H1 (cell line): ENCODE measurements around the gene KISS1R. TPM values are rescaled to one million over a fixed set of nuclear protein-coding genes. Genes with fewer than 3 reads are reported as not detected.

Experiments used
- CTCF ChIA-PET: fragments of 300-600 bp; sonication (Branson Sonifier 250); formaldehyde crosslinking; loops from one replicate; lab custom pipeline; 2021; ENCODE audit not compliant: partially characterized antibody; lab: Charles Lee
- POLR2A ChIA-PET: fragments of 300-600 bp; sonication (Branson Sonifier 250); formaldehyde crosslinking; loops from one replicate; lab custom pipeline; 2021; ENCODE audit warnings: inconsistent platforms; ENCODE audit not compliant: partially characterized antibody; lab: Charles Lee
- DNase-seq, 2 experiments: peaks; one replicate each; pipeline versions ENCODE4 v3.0.0 to v3.0.0-alpha.2; 2010 to 2022; ENCODE audit warnings: low spot score in 2 of 2, low read depth in 1 of 2, mixed read lengths in 1 of 2
- FAIRE-seq: peaks from 2 replicates; lab custom pipeline; 2011; peaks lifted over from hg19 to GRCh38; lab: Jason Lieb, UNC
- H2AFZ ChIP-seq: 2 replicates; pipeline ENCODE4 v1.8.1; 2012; ENCODE audit warnings: low read length, inconsistent platforms
- H2AK5ac ChIP-seq: 2 replicates; pipeline ENCODE4 v1.6.1; 2013; ENCODE audit warnings: low read depth, low read length
- H2BK120ac ChIP-seq: replicated peaks from 2 replicates; pipeline ENCODE3; 2013; ENCODE audit warnings: low read depth, low read length, inconsistent platforms
- H2BK12ac ChIP-seq: 2 replicates; pipeline ENCODE4 v1.6.1; 2013; ENCODE audit warnings: low read depth, low read length
- H2BK15ac ChIP-seq: 2 replicates; pipeline ENCODE4 v1.6.1; 2013; ENCODE audit warnings: low read length
- H2BK20ac ChIP-seq: 2 replicates; pipeline ENCODE4 v1.6.1; 2013; ENCODE audit warnings: low read length
- H2BK5ac ChIP-seq: 2 replicates; pipeline ENCODE4 v1.6.1; 2013; ENCODE audit warnings: low read depth, low read length
- H3K14ac ChIP-seq: 2 replicates; pipeline ENCODE4 v1.6.1; 2013; ENCODE audit warnings: inconsistent platforms; ENCODE audit not compliant: insufficient read length
- H3K18ac ChIP-seq: 2 replicates; pipeline ENCODE4 v1.6.1; 2013; ENCODE audit warnings: low read length; ENCODE audit errors: extremely low read depth
- H3K23ac ChIP-seq: 2 replicates; pipeline ENCODE4 v1.6.1; 2013; ENCODE audit warnings: inconsistent platforms; ENCODE audit not compliant: insufficient read length
- H3K23me2 ChIP-seq: 2 replicates; pipeline ENCODE4 v1.6.1; 2013; ENCODE audit warnings: low read depth, low read length
- H3K27ac ChIP-seq: 2 replicates; pipeline ENCODE4 v1.6.1; 2011; ENCODE audit warnings: low read depth, low read length, inconsistent platforms
- H3K27me3 ChIP-seq, 4 experiments: replicated peaks in 1 of 4; 1 replicate in 1 of 4; 2 replicates in 3 of 4; pipeline versions ENCODE4 v1.6.1 to v1.8.1; 2011 to 2013; ENCODE audit warnings: low read length in 3 of 4, mild to moderate bottlenecking in 3 of 4, inconsistent platforms in 2 of 4, mixed read lengths in 2 of 4, moderate library complexity in 1 of 4; ENCODE audit not compliant: control insufficient read depth in 3 of 4, insufficient read depth in 3 of 4; ENCODE audit errors: extremely low read depth in 1 of 4
- H3K36me3 ChIP-seq, 4 experiments: 2 replicates each; pipeline versions ENCODE4 v1.6.1 to v1.8.1; 2011 to 2013; ENCODE audit warnings: mild to moderate bottlenecking in 4 of 4, low read length in 3 of 4, moderate library complexity in 2 of 4, control low read depth in 1 of 4, inconsistent platforms in 1 of 4; ENCODE audit not compliant: insufficient read depth in 4 of 4, control insufficient read depth in 2 of 4
- H3K4ac ChIP-seq: replicated peaks from 2 replicates; pipeline ENCODE3; 2013; ENCODE audit warnings: low read length, low read depth, mixed read lengths, inconsistent platforms; ENCODE audit not compliant: insufficient read length
- H3K4me1 ChIP-seq, 4 experiments: replicated peaks in 1 of 4; 1 replicate in 1 of 4; 2 replicates in 3 of 4; pipeline versions ENCODE4 v1.6.1 to v1.8.1; 2011 to 2013; ENCODE audit warnings: low read length in 3 of 4, inconsistent platforms in 2 of 4, mixed read lengths in 1 of 4; ENCODE audit not compliant: insufficient read depth in 4 of 4, control insufficient read depth in 3 of 4
- H3K4me2 ChIP-seq, 2 experiments: 2 replicates each; pipeline versions ENCODE4 v1.6.1 to v1.8.1; 2011 to 2013; ENCODE audit warnings: low read depth in 2 of 2, low read length in 2 of 2, control low read depth in 1 of 2, inconsistent platforms in 1 of 2, mild to moderate bottlenecking in 1 of 2; ENCODE audit not compliant: insufficient read depth in 1 of 2
- H3K4me3 ChIP-seq, 4 experiments: fragments of 200-600, 300-600 bp in 1 of 4; sonication (generic), shearing (Covaris generic), sonication (Bioruptor Twin) in 1 of 4; 2 replicates each; pipeline versions ENCODE4 v1.5.1 to v1.8.1; 2011 to 2016; ENCODE audit warnings: low read length in 4 of 4, low read depth in 3 of 4, control low read depth in 2 of 4, inconsistent platforms in 2 of 4, mild to moderate bottlenecking in 2 of 4, mixed read lengths in 1 of 4, moderate library complexity in 1 of 4; ENCODE audit not compliant: insufficient read depth in 2 of 4; ENCODE audit errors: extremely low read depth in 1 of 4
- H3K56ac ChIP-seq: replicated peaks from 2 replicates; pipeline ENCODE3; 2013; ENCODE audit warnings: low read depth, mild to moderate bottlenecking, mixed read lengths, low read length, inconsistent platforms; ENCODE audit not compliant: insufficient read length
- H3K79me1 ChIP-seq: 2 replicates; pipeline ENCODE4 v1.6.1; 2013; ENCODE audit warnings: low read depth, low read length, control low read depth
- H3K79me2 ChIP-seq, 2 experiments: 2 replicates each; pipeline versions ENCODE4 v1.6.1 to v1.8.1; 2012 to 2013; ENCODE audit warnings: low read length in 2 of 2, mild to moderate bottlenecking in 2 of 2, inconsistent platforms in 1 of 2; ENCODE audit not compliant: insufficient read depth in 2 of 2, control insufficient read depth in 1 of 2
- H3K9ac ChIP-seq, 4 experiments: replicated peaks in 1 of 4; 1 replicate in 1 of 4; 2 replicates in 3 of 4; pipeline versions ENCODE4 v1.6.1 to v1.8.1; 2011 to 2013; ENCODE audit warnings: low read depth in 3 of 4, low read length in 3 of 4, control low read depth in 2 of 4, mild to moderate bottlenecking in 2 of 4, moderate library complexity in 2 of 4, inconsistent platforms in 1 of 4; ENCODE audit errors: extremely low read depth in 1 of 4
- H3K9me3 ChIP-seq, 2 experiments: 2 replicates each; pipeline versions ENCODE4 v1.6.1 to v1.8.1; 2012 to 2013; ENCODE audit warnings: mild to moderate bottlenecking in 2 of 2, moderate library complexity in 2 of 2, control low read depth in 1 of 2, inconsistent platforms in 1 of 2, low read depth in 1 of 2, low read length in 1 of 2, mixed read lengths in 1 of 2; ENCODE audit not compliant: insufficient read depth in 2 of 2
- H4K20me1 ChIP-seq, 2 experiments: replicated peaks in 1 of 2; 2 replicates each; pipeline versions ENCODE3 to v1.8.1; 2011 to 2013; ENCODE audit warnings: inconsistent platforms in 2 of 2, low read length in 2 of 2, mild to moderate bottlenecking in 1 of 2; ENCODE audit not compliant: insufficient read depth in 2 of 2, control insufficient read depth in 1 of 2
- H4K5ac ChIP-seq: 2 replicates; pipeline ENCODE4 v1.6.1; 2013; ENCODE audit warnings: low read length, low read depth, mixed read lengths, inconsistent platforms; ENCODE audit not compliant: insufficient read length
- H4K8ac ChIP-seq: 2 replicates; pipeline ENCODE4 v1.8.0; 2013; ENCODE audit warnings: mild to moderate bottlenecking, moderate library complexity, low read length, inconsistent platforms; ENCODE audit not compliant: insufficient read depth; ENCODE audit errors: extremely low read depth
- H4K91ac ChIP-seq: replicated peaks from 2 replicates; pipeline ENCODE3; 2013; ENCODE audit warnings: low read length, mixed read lengths, inconsistent platforms; ENCODE audit not compliant: insufficient read length
- ASH2L ChIP-seq: fragments of 200-600, 300-600 bp; sonication (generic); IDR thresholded peaks from one replicate; pipeline ENCODE4 v1.7.1; 2017; ENCODE audit warnings: low read length
- CBX5 ChIP-seq: fragments of 300-800, 300-1000 bp; sonication (generic); IDR thresholded peaks from 2 replicates; pipeline ENCODE4 v1.7.1; 2016; ENCODE audit warnings: antibody characterized with exemption, low read length, low read depth
- CTBP2 ChIP-seq: IDR thresholded peaks from 2 replicates; pipeline ENCODE4 v1.7.0; 2011; ENCODE audit warnings: borderline replicate concordance, mild to moderate bottlenecking, moderate library complexity, mixed read lengths, low read length; ENCODE audit not compliant: insufficient read depth, insufficient read length
- HDAC2 ChIP-seq, 2 experiments: fragments of 300-600 bp in 1 of 2; sonication (generic) in 1 of 2; IDR thresholded peaks; 2 replicates each; pipeline ENCODE4 v1.6.1; 2011 to 2012; ENCODE audit warnings: low read depth in 2 of 2, low read length in 2 of 2, mild to moderate bottlenecking in 2 of 2, moderate library complexity in 2 of 2, borderline replicate concordance in 1 of 2, inconsistent platforms in 1 of 2
- JUND ChIP-seq: IDR thresholded peaks from 2 replicates; pipeline ENCODE4 v1.6.1; 2011; ENCODE audit warnings: mild to moderate bottlenecking, improper control_type of control experiment, low read length
- NANOG ChIP-seq: IDR thresholded peaks from 2 replicates; pipeline ENCODE4 v1.6.1; 2011; ENCODE audit warnings: low read length, low read depth, mild to moderate bottlenecking, inconsistent platforms; ENCODE audit not compliant: insufficient read depth, poor library complexity, severe bottlenecking
- PHF8 ChIP-seq: fragments of 200-600 bp; sonication (generic); conservative IDR thresholded peaks from 2 replicates; pipeline ENCODE4 v1.7.1; 2012; ENCODE audit warnings: low read depth, mild to moderate bottlenecking, inconsistent platforms, low read length, moderate library complexity
- POU5F1 ChIP-seq: IDR thresholded peaks from 2 replicates; pipeline ENCODE4 v1.6.1; 2011; ENCODE audit warnings: low read depth, mild to moderate bottlenecking, low read length, moderate library complexity
- SP2 ChIP-seq: IDR thresholded peaks from 2 replicates; pipeline ENCODE4 v1.6.1; 2012; ENCODE audit warnings: mild to moderate bottlenecking, low read length, inconsistent platforms
- SP4 ChIP-seq: IDR thresholded peaks from 2 replicates; pipeline ENCODE4 v1.6.1; 2012; ENCODE audit warnings: low read length, inconsistent platforms
- TAF1 ChIP-seq: IDR thresholded peaks from 2 replicates; pipeline ENCODE4 v1.6.1; 2011; ENCODE audit warnings: mild to moderate bottlenecking, low read depth, low read length
- TAF7 ChIP-seq: optimal IDR thresholded peaks from 2 replicates; pipeline ENCODE3; 2011; ENCODE audit warnings: low read depth, mild to moderate bottlenecking, inconsistent platforms, low read length, moderate library complexity, borderline replicate concordance
- TEAD4 ChIP-seq: IDR thresholded peaks from 2 replicates; pipeline ENCODE4 v1.6.1; 2012; ENCODE audit warnings: low read depth, low read length, inconsistent platforms, mixed read lengths
- YY1 ChIP-seq: IDR thresholded peaks from 2 replicates; pipeline ENCODE4 v1.6.1; 2011; ENCODE audit warnings: low read depth, mild to moderate bottlenecking, low read length
- WGBS, 2 experiments: shearing (Covaris generic) in 1 of 2; methylation state at CpG; one replicate each; pipeline versions ENCODE4 v1.1.6 to v1.1.7; 2013 to 2015; ENCODE audit warnings: low lambda C conversion rate in 2 of 2, mixed read lengths in 2 of 2, inconsistent platforms in 1 of 2, low coverage in 1 of 2, missing lambda C conversion rate in 1 of 2; ENCODE audit not compliant: insufficient replicate concordance in 2 of 2, insufficient coverage in 1 of 2, insufficient read length in 1 of 2; ENCODE audit errors: extremely low coverage in 1 of 2, missing lambda C conversion rate in 1 of 2; 5-methylcytosine and 5-hydroxymethylcytosine counted together
- polyA plus RNA-seq, 7 experiments: library from polyadenylated mRNA; depleted of rRNA in 3 of 7; stranded (reverse) in 5 of 7; unstranded in 2 of 7; fragments of >200 nt in 5 of 7; fragments of 200-250 nt in 2 of 7; gene quantifications; 1 replicate in 5 of 7; 2 replicates in 1 of 7; 4 replicates in 1 of 7; pipeline versions ENCODE4 v1.2.1 to v1.2.3, GENCODE V29; 2011 to 2013; ENCODE audit warnings: missing spikeins in 2 of 7, mixed read lengths in 2 of 7
- total RNA-seq: library from RNA; stranded (reverse); fragmentation: NEBNext Ultra II Directional; extraction: Animal tissue kit (Norgen Biotek cat#: 25700); gene quantifications from 2 replicates; pipeline ENCODE4 v1.2.1, GENCODE V29; 2021

The KISS1R gene
- total and polyA plus RNA-seq, 2 of the 8 experiments (the other 6 are each of a cell fraction or from before 2014, with no cell fraction given): 2.3 to 2.7 TPM

- Histone ChIP-seq H4K20me1 (peaks cover 4 to 41% of the 10 kb centered on the region in 2 experiments), H3K23me2 (no peaks in the 10 kb centered on the region), H3K56ac (no peak overlapping the region), H2BK12ac (no peak overlapping the region), H2AFZ (no peak overlapping the region), H3K79me2 (peaks cover 5 to 49% of the 10 kb centered on the region in 2 experiments), H3K4me2 (no peak overlapping the region), H2BK20ac (no peak overlapping the region), H4K91ac (no peak overlapping the region), H3K27me3 (no peaks in the 10 kb centered on the region), H2BK15ac (no peak overlapping the region), H3K36me3 (peaks cover 2 to 9% (median 3%) of the 10 kb centered on the region in 4 experiments; a peak in 7 of 8 replicates), H3K23ac (no peak overlapping the region), H3K4ac (no peak overlapping the region), H2BK5ac (no peak overlapping the region), H3K9ac (no peak overlapping the region), H4K5ac (no peak overlapping the region), H3K18ac (no peak overlapping the region), H2BK120ac (no peak overlapping the region), H4K8ac (no peak overlapping the region), H3K27ac (no peak overlapping the region), H2AK5ac (no peak overlapping the region), H3K4me1 (no peaks in the 10 kb centered on the region), H3K9me3 (no peaks in the 10 kb centered on the region), H3K4me3 (no peak overlapping the region), H3K79me1 (peaks cover 22% of the 10 kb centered on the region), H3K14ac (no peak overlapping the region)
- no peak for TF ChIP-seq TEAD4
- TF ChIP-seq PHF8: no peak
- no peak for TF ChIP-seq SP2
- TF ChIP-seq POU5F1: no peak
- no peak for TF ChIP-seq TAF7
- TF ChIP-seq YY1: no peak
- TF ChIP-seq NANOG: no peak
- TF ChIP-seq JUND: no peak
- TF ChIP-seq CTBP2: no peak
- no peak for TF ChIP-seq SP4
- TF ChIP-seq ASH2L: no peak
- no peak for TF ChIP-seq HDAC2 (IDR thresholded peaks at IDR 0.05; ENCODE audit: borderline replicate concordance in 1 of 2, low read depth in 2 of 2, low read length in 2 of 2)
- no peak for TF ChIP-seq TAF1
- no peak for TF ChIP-seq CBX5
- FAIRE-seq (no peak), DNase-seq (no peak)
- WGBS, 2 experiments: 92% methylated on average over 28 of the region's 32 CpGs; no CpG with 5 or more reads in 1 of the 2 experiments
- ChIA-PET POLR2A (no interaction called here), CTCF (interaction anchor here (0.8 to 1.5 kb wide), 4 partner anchors 8 to 201 kb away, joined by 3 read pairs; no protein-coding TSS in a partner anchor)
Measured at GRCh38 chr19:942133-942645, 25.1 kb downstream of the KISS1R start.
